ENCODE results near the gene USF2.
"Not testable (repeated sequence)": the region's sequence is repeated elsewhere in the genome, so short reads cannot be mapped to it uniquely, and the experiment has no call there.

USF2 gene

GRCh38 chr19:35286101-35286500 is 17.3 kb downstream of the USF2 start:
- DNase-seq, result not testable (repeated sequence)

GRCh38 chr19:35287713-35288112 is 19.0 kb downstream of the USF2 start:
- no peak for DNase-seq

- DNase-seq, result no peak
Observed at GRCh38 chr19:35288331-35288730, 19.6 kb downstream of the USF2 start.

- DNase-seq, result no peak
Observed at GRCh38 chr19:35288906-35289305, 20.1 kb downstream of the USF2 start.

GRCh38 chr19:35290381-35291127 is 21.8 kb downstream of the USF2 start:
- no peak for DNase-seq

- no peak for DNase-seq
Observed at GRCh38 chr19:35291259-35291658, 22.5 kb downstream of the USF2 start.

GRCh38 chr19:35291916-35292315 is 23.2 kb downstream of the USF2 start, which contains the start of gene MAG:
MAG (plus strand) TSS chr19:35292161; CDS start chr19:35295409, 3,248 bp downstream.
- DNase-seq, result no peak

GRCh38 chr19:35292421-35293362 is 23.9 kb downstream of the USF2 start:
- DNase-seq, result no peak

- DNase-seq, result no peak
Observed at GRCh38 chr19:35293363-35293739, 24.6 kb downstream of the USF2 start.

GRCh38 chr19:35293808-35294207 is 25.0 kb downstream of the USF2 start:
- DNase-seq, result no peak

GRCh38 chr19:35294328-35294727 is 25.6 kb downstream of the USF2 start:
- DNase-seq, result no peak

- no peak for DNase-seq
Observed at GRCh38 chr19:35294859-35295791, 26.4 kb downstream of the USF2 start.

GRCh38 chr19:35295792-35296462 is 27.2 kb downstream of the USF2 start:
- DNase-seq, result no peak

GRCh38 chr19:35296644-35297514 is 28.1 kb downstream of the USF2 start:
- DNase-seq, result no peak

GRCh38 chr19:35297515-35297848 is 28.7 kb downstream of the USF2 start:
- no peak for DNase-seq

- no peak for DNase-seq
Observed at GRCh38 chr19:35297922-35298321, 29.2 kb downstream of the USF2 start.

- no peak for DNase-seq
Observed at GRCh38 chr19:35298561-35298972, 29.8 kb downstream of the USF2 start.

GRCh38 chr19:35299523-35300338 is 31.0 kb downstream of the USF2 start:
- DNase-seq, result no peak

GRCh38 chr19:35300339-35300649 is 31.5 kb downstream of the USF2 start:
- DNase-seq, result no peak

- no peak for DNase-seq
Observed at GRCh38 chr19:35301961-35302360, 33.2 kb downstream of the USF2 start.

GRCh38 chr19:35302446-35302845 is 33.7 kb downstream of the USF2 start:
- no peak for DNase-seq
